ENCODE results near the gene SYNE1. TPM values are rescaled to one million over a fixed set of nuclear protein-coding genes. Genes with fewer than 3 reads are reported as not detected.

Gene SYNE1
- total RNA-seq, 6 donors from 2014 or later: 160 to 859 (median 490) TPM

GRCh38 chr6:152458648-152459644 is 178.2 kb downstream of the SYNE1 start:
- Histone ChIP-seq H3K9me3 (no peaks in the 10 kb centered on the region), H3K27me3 (no peaks in the 10 kb centered on the region), H3K4me1 (no peaks in the 10 kb centered on the region), H3K4me3 (no peak overlapping the region), H3K27ac (no peak overlapping the region), H3K36me3 (peaks cover 0 to 29% (median 8%) of the 10 kb centered on the region in 4 donors)
- no peak for DNase-seq
- 84 to 88% methylated on average over 8 of the region's 8 CpGs for WGBS, 2 donors
- TF ChIP-seq EP300 (IDR thresholded peaks at IDR 0.05) (no peak), POLR2AphosphoS5 (IDR thresholded peaks at IDR 0.05) (no peak), CTCF (IDR thresholded peaks at IDR 0.05) (no peak), POLR2A (IDR thresholded peaks at IDR 0.05) (no peak)
- no peak for ATAC-seq (ENCODE audit: low FRiP score in 2 of 2)

GRCh38 chr6:152457949-152458624 is 179.1 kb downstream of the SYNE1 start:
- H3K4me1 ChIP-seq: no peaks in the 10 kb centered on the region
- H3K4me3 ChIP-seq: no peak overlapping the region
- H3K27me3 ChIP-seq: no peaks in the 10 kb centered on the region
- TF ChIP-seq CTCF (IDR thresholded peaks at IDR 0.05) (no peak), POLR2A (IDR thresholded peaks at IDR 0.05) (no peak), EP300 (IDR thresholded peaks at IDR 0.05) (no peak), POLR2AphosphoS5 (IDR thresholded peaks at IDR 0.05) (no peak)
- WGBS, 2 donors: 78 to 88% methylated on average over 4 of the region's 4 CpGs
- peaks cover 0 to 38% (median 8%) of the 10 kb centered on the region in 4 donors for H3K36me3 ChIP-seq
- ATAC-seq (ENCODE audit: low FRiP score in 2 of 2): no peak
- no peak for DNase-seq
- no peaks in the 10 kb centered on the region for H3K9me3 ChIP-seq
- H3K27ac ChIP-seq: no peak overlapping the region

- H3K27me3 ChIP-seq: no peaks in the 10 kb centered on the region
- H3K4me1 ChIP-seq: no peaks in the 10 kb centered on the region
- TF ChIP-seq CTCF (IDR thresholded peaks at IDR 0.05) (no peak), EP300 (IDR thresholded peaks at IDR 0.05) (no peak), POLR2AphosphoS5 (IDR thresholded peaks at IDR 0.05) (no peak), POLR2A (IDR thresholded peaks at IDR 0.05) (no peak)
- H3K4me3 ChIP-seq: no peak overlapping the region
- ATAC-seq (ENCODE audit: low FRiP score in 2 of 2) (no peak), DNase-seq (no peak)
- peaks cover 0 to 63% (median 13%) of the 10 kb centered on the region in 4 donors for H3K36me3 ChIP-seq
- H3K9me3 ChIP-seq: no peaks in the 10 kb centered on the region
- H3K27ac ChIP-seq: no peak overlapping the region
- 97 to 98% methylated on average over 3 of the region's 3 CpGs for WGBS, 2 donors
Observed at GRCh38 chr6:152454003-152454402, 183.2 kb downstream of the SYNE1 start.

- DNase-seq (no peak), ATAC-seq (ENCODE audit: low FRiP score in 2 of 2) (no peak)
- no peaks in the 10 kb centered on the region for H3K27me3 ChIP-seq
- H3K27ac ChIP-seq: no peak overlapping the region
- no peak for TF ChIP-seq EP300 (IDR thresholded peaks at IDR 0.05)
- no peak for TF ChIP-seq POLR2A (IDR thresholded peaks at IDR 0.05)
- no peak for TF ChIP-seq POLR2AphosphoS5 (IDR thresholded peaks at IDR 0.05)
- no peak for TF ChIP-seq CTCF (IDR thresholded peaks at IDR 0.05)
- no peak overlapping the region for H3K4me3 ChIP-seq
- H3K36me3 ChIP-seq: peaks cover 0 to 62% (median 15%) of the 10 kb centered on the region in 4 donors
- 76 to 79% methylated on average over 7 of the region's 7 CpGs for WGBS, 2 donors
- no peaks in the 10 kb centered on the region for H3K4me1 ChIP-seq
- no peaks in the 10 kb centered on the region for H3K9me3 ChIP-seq
Observed at GRCh38 chr6:152453421-152453820, 183.7 kb downstream of the SYNE1 start.

Measured in upper lobe of left lung (tissue), 6 donors.